Measurements from ENCODE around the gene XPR1.

XPR1 gene

GRCh38 chr1:180899262-180899661 lies 267.4 kb downstream of the XPR1 start:
- no peak for TF ChIP-seq CTCF (IDR thresholded peaks at IDR 0.05; ENCODE audit: insufficient read depth, low read length, poor library complexity, severe bottlenecking)
- no peak for DNase-seq (ENCODE audit: extremely low read depth, insufficient read length)

GRCh38 chr1:180901076-180901990 lies 269.5 kb downstream of the XPR1 start:
- no peak for DNase-seq (ENCODE audit: extremely low read depth, insufficient read length)
- no peak overlapping the region for H3K4me3 ChIP-seq (replicated peaks; ENCODE audit: low read depth, low read length)
- H3K27me3 ChIP-seq (replicated peaks; ENCODE audit: control insufficient read depth, insufficient read depth, low read length) = no peaks in the 10 kb centered on the region
- no peaks in the 10 kb centered on the region for H3K36me3 ChIP-seq (ENCODE audit: control insufficient read depth, insufficient read depth, low read length)
- TF ChIP-seq CTCF (IDR thresholded peaks at IDR 0.05; ENCODE audit: insufficient read depth, low read length, poor library complexity, severe bottlenecking) = no peak

More at GRCh38 chr1:180899262-180899661, 267.4 kb downstream of the XPR1 start:
- no peaks in the 10 kb centered on the region for H3K27me3 ChIP-seq (replicated peaks; ENCODE audit: control insufficient read depth, insufficient read depth, low read length)
- no peak overlapping the region for H3K4me3 ChIP-seq (replicated peaks; ENCODE audit: low read depth, low read length)
- H3K36me3 ChIP-seq (ENCODE audit: control insufficient read depth, insufficient read depth, low read length) = no peaks in the 10 kb centered on the region

DNA sequence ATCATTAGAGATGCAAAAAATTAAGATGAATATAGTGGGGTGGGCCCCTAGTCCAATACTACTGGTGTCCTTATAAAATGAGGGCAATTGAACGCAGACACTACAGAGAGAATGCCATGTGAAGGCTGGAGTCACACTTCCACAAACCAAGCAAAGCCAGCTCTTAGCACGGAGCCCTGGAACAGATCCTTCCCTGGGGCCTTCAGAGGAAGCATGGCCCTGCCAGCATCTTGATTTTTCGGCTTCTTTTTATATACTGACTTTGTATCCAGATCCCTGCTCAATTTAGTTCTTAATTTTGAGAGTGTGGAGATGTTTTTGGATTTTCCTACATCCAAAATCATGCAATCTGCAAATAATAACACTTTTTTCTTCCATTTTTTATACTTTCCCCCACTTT lies 270.7 kb downstream of the XPR1 start:
- DNase-seq (ENCODE audit: extremely low read depth, insufficient read length) = no peak
- no peak overlapping the region for H3K4me3 ChIP-seq (replicated peaks; ENCODE audit: low read depth, low read length)
- H3K27me3 ChIP-seq (replicated peaks; ENCODE audit: control insufficient read depth, insufficient read depth, low read length) = no peaks in the 10 kb centered on the region
- H3K36me3 ChIP-seq (ENCODE audit: control insufficient read depth, insufficient read depth, low read length) = no peaks in the 10 kb centered on the region
- TF ChIP-seq CTCF (IDR thresholded peaks at IDR 0.05; ENCODE audit: insufficient read depth, low read length, poor library complexity, severe bottlenecking) = no peak

- TF ChIP-seq CTCF (IDR thresholded peaks at IDR 0.05; ENCODE audit: insufficient read depth, low read length, poor library complexity, severe bottlenecking) = no peak
- Histone ChIP-seq H3K36me3 (ENCODE audit: control insufficient read depth, insufficient read depth, low read length) (no peaks in the 10 kb centered on the region), H3K4me3 (replicated peaks; ENCODE audit: low read depth, low read length) (no peak overlapping the region), H3K27me3 (replicated peaks; ENCODE audit: control insufficient read depth, insufficient read depth, low read length) (no peaks in the 10 kb centered on the region)
- no peak for DNase-seq (ENCODE audit: extremely low read depth, insufficient read length)
Measured at GRCh38 chr1:180905927-180906326, 274.1 kb downstream of the XPR1 start.

DNA sequence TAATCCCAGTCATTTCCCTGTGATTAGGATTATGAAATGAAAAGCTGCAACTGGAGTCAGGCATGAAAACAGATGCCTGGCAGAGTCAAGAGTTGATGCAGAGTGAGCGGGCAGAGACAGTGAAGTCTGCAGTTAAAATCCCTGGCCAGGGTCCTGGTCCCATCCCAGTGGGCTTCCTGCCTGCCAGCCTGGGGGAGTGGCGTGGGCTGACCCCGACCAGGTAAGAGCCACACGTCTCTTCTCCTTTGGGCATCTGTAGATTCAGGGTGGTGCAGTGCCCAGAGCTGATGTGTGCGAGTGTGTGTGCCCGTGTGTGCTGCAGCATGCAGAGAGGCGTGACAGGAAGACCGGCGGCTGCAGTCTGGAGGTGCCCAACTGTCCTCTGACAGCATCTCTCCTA lies 274.7 kb downstream of the XPR1 start:
- Histone ChIP-seq H3K36me3 (ENCODE audit: control insufficient read depth, insufficient read depth, low read length) (no peaks in the 10 kb centered on the region), H3K4me3 (replicated peaks; ENCODE audit: low read depth, low read length) (no peak overlapping the region), H3K27me3 (replicated peaks; ENCODE audit: control insufficient read depth, insufficient read depth, low read length) (no peaks in the 10 kb centered on the region)
- DNase-seq (ENCODE audit: extremely low read depth, insufficient read length) = no peak
- no peak for TF ChIP-seq CTCF (IDR thresholded peaks at IDR 0.05; ENCODE audit: insufficient read depth, low read length, poor library complexity, severe bottlenecking)
